Right ventricle myocardium inferior (tissue), 1 donor: ENCODE measurements around the gene ZNF732. TPM values are rescaled to one million over a fixed set of nuclear protein-coding genes. Genes with fewer than 3 reads are reported as not detected.
A peak's percentile ranks its signal among the peaks of the same experiment; 100 is the strongest.
"Not testable (repeated sequence)": the region's sequence is repeated elsewhere in the genome, so short reads cannot be mapped to it uniquely, and the experiment has no call there.

ENCODE experiments used
- ATAC-seq: fragments of 200-7000 bp; cut with Tn5 transposase; one replicate; pipeline ENCODE4 v1.9.1; 2020; ENCODE audit warnings: mild to moderate bottlenecking, moderate library complexity
- DNase-seq: peaks from one replicate; pipeline ENCODE4 v3.0.0; 2021; ENCODE audit errors: missing footprints
- intact Hi-C: fragments of 100-400 bp; cut with DNase I; formaldehyde crosslinking; loops from one replicate; pipeline ENCODE4 v1.11.0; 2022
- microRNA-seq: library from miRNA; unstranded; fragments of <30 nt; microRNA quantifications from one replicate; pipeline ENCODE4 v1.2.0, GENCODE V29; 2020
- total RNA-seq: library from RNA; stranded (reverse); fragmentation: NEBNext Ultra II Directional; extraction: Animal tissue kit (Norgen Biotek cat#: 25700); gene quantifications from one replicate; pipeline ENCODE4 v1.2.1, GENCODE V29; 2021
- donor health status: DM: no; HTN: yes; CAD: no; lungs with severe emphysema.

Gene ZNF732
- total RNA-seq, 1 donor from 2014 or later: not detected

- no peak for ATAC-seq
- intact Hi-C loops: no loop called here
- no peak for DNase-seq
Measured at GRCh38 chr4:271492-272103, 33.7 kb downstream of the ZNF732 start.

- DNase-seq, ATAC-seq, intact Hi-C loops: not testable (repeated sequence)
Measured at GRCh38 chr4:259240-259639, 46.0 kb downstream of the ZNF732 start.

GRCh38 chr4:256492-256891, 48.8 kb downstream of the ZNF732 start:
- DNase-seq (no peak), ATAC-seq (no peak)
- intact Hi-C loops: no loop called here

GRCh38 chr4:253936-254756, 51.1 kb downstream of the ZNF732 start:
- ATAC-seq (no peak), DNase-seq (no peak)
- intact Hi-C loops: no loop called here

- DNase-seq (no peak), ATAC-seq (no peak)
- intact Hi-C loops: no loop called here
Measured at GRCh38 chr4:252065-252601, 53.1 kb downstream of the ZNF732 start.

GRCh38 chr4:244471-244870, 60.8 kb downstream of the ZNF732 start:
- ATAC-seq (no peak), DNase-seq (no peak)
- intact Hi-C loops: loop anchor here (5.0 kb wide), 1 partner anchor 93 kb away; the partner anchor contains the start of gene ZNF141

- ATAC-seq (no peak), DNase-seq (no peak)
- intact Hi-C loops: loop anchor here (5.0 kb wide), 1 partner anchor 94 kb away; the partner anchor contains the start of gene ZNF141
Measured at GRCh38 chr4:243426-243825, 61.8 kb downstream of the ZNF732 start.

- peak; percentile 85 for DNase-seq
- intact Hi-C loops: loop anchor here (5.0 kb wide), 1 partner anchor 95 kb away; the partner anchor contains the start of gene ZNF141
- peak; percentile 88 for ATAC-seq
Measured at GRCh38 chr4:242121-242848, 63.0 kb downstream of the ZNF732 start.

GRCh38 chr4:241411-241810, 63.9 kb downstream of the ZNF732 start:
- not testable (repeated sequence) for ATAC-seq, DNase-seq
- intact Hi-C loops: loop anchor here (5.0 kb wide), 1 partner anchor 96 kb away; the partner anchor contains the start of gene ZNF141

GRCh38 chr4:236028-236427, 69.2 kb downstream of the ZNF732 start:
- ATAC-seq (no peak), DNase-seq (no peak)
- intact Hi-C loops: no loop called here

GRCh38 chr4:234178-234577, 71.1 kb downstream of the ZNF732 start:
- intact Hi-C loops: no loop called here

GRCh38 chr4:223913-224497, 81.3 kb downstream of the ZNF732 start:
- ATAC-seq (no peak), DNase-seq (no peak)
- intact Hi-C loops: no loop called here

More at GRCh38 chr4:234178-234577, 71.1 kb downstream of the ZNF732 start:
- ATAC-seq (no peak), DNase-seq (no peak)

Small RNA genes lying within 50 kb of the gene (microRNA-seq; reads per million reads assigned to microRNA genes)
- not detected for gene MIR571

Other genes with a start within 250 kb of the ZNF732 start
- gene ZNF718, start 181.0 kb downstream of the ZNF732 start, total RNA-seq: 6.3 TPM
- gene ZNF141, start 32.3 kb upstream of the ZNF732 start, total RNA-seq: 7.5 TPM
- 13.1 TPM for gene ZNF721, start 193.7 kb upstream of the ZNF732 start, total RNA-seq
- gene PIGG, start 193.7 kb upstream of the ZNF732 start, total RNA-seq: 15.2 TPM